ENCODE results near the gene VAMP3.

Gene VAMP3

DNA sequence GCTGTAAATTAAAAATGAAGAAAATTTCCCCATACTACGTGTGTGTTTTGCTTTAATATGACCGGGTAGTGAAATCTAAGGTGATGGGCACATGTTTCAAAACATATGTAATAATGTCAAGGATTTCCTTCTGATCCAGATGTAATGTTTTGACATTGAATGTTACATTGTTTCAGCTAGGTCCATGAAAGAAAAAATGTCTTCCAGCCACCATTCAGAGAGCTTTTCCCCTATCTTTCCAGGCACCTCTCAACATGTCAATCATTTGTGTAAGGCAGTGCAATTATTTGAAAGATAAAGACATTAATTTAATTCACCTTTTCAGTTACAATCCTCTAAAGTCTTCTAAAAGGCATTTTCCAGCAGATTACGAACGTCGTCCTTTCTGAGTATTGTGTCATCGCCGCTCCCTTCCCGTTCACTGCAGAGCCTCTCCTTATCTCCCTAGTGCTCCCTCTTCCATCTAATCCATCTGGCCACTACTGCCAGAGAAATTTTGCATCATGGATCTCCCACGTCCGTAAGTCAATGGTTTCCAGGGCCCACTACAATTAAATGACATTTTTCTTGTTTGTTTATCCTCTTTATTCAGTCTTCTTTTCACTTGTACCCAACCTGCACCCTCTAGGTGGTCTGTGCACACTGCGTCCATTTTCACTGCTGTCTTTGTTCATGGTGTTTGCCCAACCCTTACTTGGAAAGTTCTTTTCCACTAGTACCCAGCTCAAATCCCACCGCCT lies 1.3 kb upstream of the VAMP3 start:
- TF ChIP-seq POLR2AphosphoS5 (IDR thresholded peaks at IDR 0.05; ENCODE audit: low read depth, low read length) (no peak), TAF1 (IDR thresholded peaks at IDR 0.05; ENCODE audit: borderline replicate concordance, insufficient read depth, low read length) (no peak), SIN3A (IDR thresholded peaks at IDR 0.05; ENCODE audit: borderline replicate concordance, insufficient read depth, low read length) (no peak), FOXP2 (optimal IDR thresholded peaks at IDR 0.05; ENCODE audit: borderline replicate concordance, extremely low read depth, extremely low read length, insufficient read depth) (no peak)
- TF ChIP-seq, protein P1, sequence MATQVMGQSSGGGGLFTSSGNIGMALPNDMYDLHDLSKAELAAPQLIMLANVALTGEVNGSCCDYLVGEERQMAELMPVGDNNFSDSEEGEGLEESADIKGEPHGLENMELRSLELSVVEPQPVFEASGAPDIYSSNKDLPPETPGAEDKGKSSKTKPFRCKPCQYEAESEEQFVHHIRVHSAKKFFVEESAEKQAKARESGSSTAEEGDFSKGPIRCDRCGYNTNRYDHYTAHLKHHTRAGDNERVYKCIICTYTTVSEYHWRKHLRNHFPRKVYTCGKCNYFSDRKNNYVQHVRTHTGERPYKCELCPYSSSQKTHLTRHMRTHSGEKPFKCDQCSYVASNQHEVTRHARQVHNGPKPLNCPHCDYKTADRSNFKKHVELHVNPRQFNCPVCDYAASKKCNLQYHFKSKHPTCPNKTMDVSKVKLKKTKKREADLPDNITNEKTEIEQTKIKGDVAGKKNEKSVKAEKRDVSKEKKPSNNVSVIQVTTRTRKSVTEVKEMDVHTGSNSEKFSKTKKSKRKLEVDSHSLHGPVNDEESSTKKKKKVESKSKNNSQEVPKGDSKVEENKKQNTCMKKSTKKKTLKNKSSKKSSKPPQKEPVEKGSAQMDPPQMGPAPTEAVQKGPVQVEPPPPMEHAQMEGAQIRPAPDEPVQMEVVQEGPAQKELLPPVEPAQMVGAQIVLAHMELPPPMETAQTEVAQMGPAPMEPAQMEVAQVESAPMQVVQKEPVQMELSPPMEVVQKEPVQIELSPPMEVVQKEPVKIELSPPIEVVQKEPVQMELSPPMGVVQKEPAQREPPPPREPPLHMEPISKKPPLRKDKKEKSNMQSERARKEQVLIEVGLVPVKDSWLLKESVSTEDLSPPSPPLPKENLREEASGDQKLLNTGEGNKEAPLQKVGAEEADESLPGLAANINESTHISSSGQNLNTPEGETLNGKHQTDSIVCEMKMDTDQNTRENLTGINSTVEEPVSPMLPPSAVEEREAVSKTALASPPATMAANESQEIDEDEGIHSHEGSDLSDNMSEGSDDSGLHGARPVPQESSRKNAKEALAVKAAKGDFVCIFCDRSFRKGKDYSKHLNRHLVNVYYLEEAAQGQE (IDR thresholded peaks at IDR 0.05; ENCODE audit: insufficient read depth in 1 of 2, low read depth in 2 of 2, low read length in 2 of 2): no peak

DNA sequence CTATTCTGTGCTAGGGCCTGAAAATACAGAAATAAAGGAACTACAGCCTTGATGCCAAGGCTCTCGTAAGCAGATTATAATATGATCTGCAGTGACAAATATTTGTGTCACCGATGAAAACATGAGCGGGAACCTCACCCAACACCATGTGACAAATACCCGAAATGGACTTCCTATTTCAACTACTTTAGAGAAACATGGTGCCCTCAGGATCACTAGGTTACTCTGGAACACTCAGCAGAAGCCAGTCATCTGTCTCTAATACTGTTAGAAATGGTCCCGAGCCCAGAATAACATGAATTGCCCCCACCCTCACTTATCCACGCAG lies 463 bp upstream of the VAMP3 start:
- TF ChIP-seq SIN3A (IDR thresholded peaks at IDR 0.05; ENCODE audit: borderline replicate concordance, insufficient read depth, low read length) (no peak), TAF1 (IDR thresholded peaks at IDR 0.05; ENCODE audit: borderline replicate concordance, insufficient read depth, low read length) (no peak), FOXP2 (optimal IDR thresholded peaks at IDR 0.05; ENCODE audit: borderline replicate concordance, extremely low read depth, extremely low read length, insufficient read depth) (no peak), POLR2AphosphoS5 (IDR thresholded peaks at IDR 0.05; ENCODE audit: low read depth, low read length) (no peak)
- TF ChIP-seq, protein P1 (IDR thresholded peaks at IDR 0.05; ENCODE audit: insufficient read depth in 1 of 2, low read depth in 2 of 2, low read length in 2 of 2): no peak

DNA sequence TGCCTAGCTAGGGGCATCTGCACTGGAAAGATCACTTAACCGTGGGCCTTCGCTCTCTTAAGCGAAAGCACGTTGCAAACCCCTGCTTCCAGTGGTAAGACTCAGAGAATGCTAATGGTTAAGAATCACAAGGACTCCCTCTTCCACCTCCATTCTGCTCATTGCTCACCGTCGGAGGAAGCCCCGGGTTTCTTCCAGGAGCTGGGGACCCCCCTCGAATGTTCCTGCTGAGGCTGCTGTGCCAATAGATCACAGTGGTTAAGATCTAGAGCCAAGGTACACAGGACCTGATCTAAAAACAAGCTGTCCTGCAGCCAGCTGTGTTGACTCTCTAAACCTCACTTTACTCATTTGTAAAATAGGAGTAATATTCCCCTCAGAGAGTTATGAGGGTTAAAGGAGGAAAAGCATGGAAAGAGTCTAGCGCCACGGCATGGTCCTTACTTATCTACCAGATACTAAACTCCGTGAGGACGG lies 765 bp downstream of the VAMP3 start:
- TF ChIP-seq FOXP2 (optimal IDR thresholded peaks at IDR 0.05; ENCODE audit: borderline replicate concordance, extremely low read depth, extremely low read length, insufficient read depth): no peak
- TF ChIP-seq SIN3A (IDR thresholded peaks at IDR 0.05; ENCODE audit: borderline replicate concordance, insufficient read depth, low read length): no peak
- no peak for TF ChIP-seq TAF1 (IDR thresholded peaks at IDR 0.05; ENCODE audit: borderline replicate concordance, insufficient read depth, low read length)
- no peak for TF ChIP-seq POLR2AphosphoS5 (IDR thresholded peaks at IDR 0.05; ENCODE audit: low read depth, low read length)
- TF ChIP-seq, protein P1 (IDR thresholded peaks at IDR 0.05; ENCODE audit: insufficient read depth in 1 of 2, low read depth in 2 of 2, low read length in 2 of 2): no peak

DNA sequence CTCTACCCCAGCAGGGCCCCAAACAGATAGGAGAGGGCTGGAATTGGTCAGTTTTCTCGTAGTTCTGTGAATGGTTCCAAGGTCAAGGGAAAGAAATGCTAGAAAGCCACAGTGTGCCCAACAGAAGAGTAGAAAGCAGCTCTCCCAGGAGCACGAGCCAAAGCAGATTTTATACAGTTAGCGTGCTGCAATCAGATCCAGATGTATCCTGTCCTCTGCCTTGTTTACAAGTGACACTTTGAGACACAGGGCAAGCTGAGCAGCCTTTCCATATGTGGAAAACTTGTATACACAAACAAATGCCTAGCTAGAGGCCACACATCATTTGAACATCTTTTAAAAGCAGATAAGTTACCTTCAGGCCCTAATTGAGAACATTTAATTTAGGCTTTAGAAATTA lies 6.5 kb downstream of the VAMP3 start:
- TF ChIP-seq TAF1 (IDR thresholded peaks at IDR 0.05; ENCODE audit: borderline replicate concordance, insufficient read depth, low read length) (no peak), POLR2AphosphoS5 (IDR thresholded peaks at IDR 0.05; ENCODE audit: low read depth, low read length) (no peak), FOXP2 (optimal IDR thresholded peaks at IDR 0.05; ENCODE audit: borderline replicate concordance, extremely low read depth, extremely low read length, insufficient read depth) (no peak), SIN3A (IDR thresholded peaks at IDR 0.05; ENCODE audit: borderline replicate concordance, insufficient read depth, low read length) (no peak)
- TF ChIP-seq, protein P1 (IDR thresholded peaks at IDR 0.05; ENCODE audit: insufficient read depth in 1 of 2, low read depth in 2 of 2, low read length in 2 of 2): no peak
